ENCODE results near the gene PRIM2. TPM values are rescaled to one million over a fixed set of nuclear protein-coding genes. Genes with fewer than 3 reads are reported as not detected.
A peak's percentile ranks its signal among the peaks of the same experiment; 100 is the strongest.
"Not testable (repeated sequence)": the region's sequence is repeated elsewhere in the genome, so short reads cannot be mapped to it uniquely, and the experiment has no call there.

PRIM2 gene
- total and polyA plus RNA-seq, 2 of the 4 experiments (the other 2 are of a cell fraction), result 11.8 to 37.5 TPM

- H3K4me3 ChIP-seq (ENCODE audit: insufficient read depth, low read depth, low read length); H3K9me3 ChIP-seq (ENCODE audit: control insufficient read depth, insufficient read depth, low read length); H3K9me1 ChIP-seq (ENCODE audit: insufficient read depth, low read length); intact Hi-C loops (cut with micrococcal nuclease); H3K9ac ChIP-seq (ENCODE audit: low read depth, low read length); H3K56ac ChIP-seq (ENCODE audit: extremely low read depth, insufficient read depth, low read length); POLR2A ChIA-PET (ENCODE audit: unreplicated experiment); BruUV-seq (replicated peaks); H3K36me3 ChIP-seq (ENCODE audit: control insufficient read depth, insufficient read depth, low read length); H3K23ac ChIP-seq (ENCODE audit: low read depth, low read length); CTCF ChIA-PET; H2AK9ac ChIP-seq (replicated peaks; ENCODE audit: low read depth, low read length, poor library complexity); H2AFZ ChIP-seq (replicated peaks; ENCODE audit: low read length, poor library complexity); H4K20me1 ChIP-seq (ENCODE audit: insufficient read depth, low read length); ATAC-seq (ENCODE audit: low read depth); dilution Hi-C loops (cut with HindIII; ENCODE audit: low sequenced_read_pairs, unreplicated experiment); H2BK15ac ChIP-seq (ENCODE audit: low read depth, low read length); H3K14ac ChIP-seq (replicated peaks; ENCODE audit: low read depth, low read length); H3K4me2 ChIP-seq (ENCODE audit: low read depth, low read length); H3K27me3 ChIP-seq (ENCODE audit: control insufficient read depth, insufficient read depth, low read length); H3K79me1 ChIP-seq (ENCODE audit: low read depth in 1 of 2, low read length in 2 of 2): not testable (repeated sequence)
- in situ Hi-C loops (cut with MboI; ENCODE audit: low sequenced_read_pairs), result loop anchor here (25.0 kb wide), 2 partner anchors 673 to 973 kb away; partner anchors contain the start of gene DST
- Histone ChIP-seq H3K4me1 (ENCODE audit: control insufficient read depth, insufficient read depth, low read length) (peaks cover 24% of the 10 kb centered on the region), H3K18ac (ENCODE audit: low read depth, low read length) (peak overlapping the region; percentile 60), H2BK5ac (ENCODE audit: low read depth, low read length, poor library complexity, severe bottlenecking) (peak overlapping the region; percentile 94), H3K4ac (ENCODE audit: low read depth, low read length) (peak overlapping the region; percentile 68), H3K27ac (ENCODE audit: insufficient read depth, low read length) (peak overlapping the region; percentile 83), H2BK120ac (ENCODE audit: low read depth, low read length) (peak overlapping the region; percentile 87), H2BK20ac (ENCODE audit: low read depth, low read length) (peak overlapping the region; percentile 57), H4K8ac (ENCODE audit: low read depth in 2 of 2, low read length in 2 of 2) (0 out of 4 replicates have a peak overlapping the region, but pooled peaks of 1 of the 2 experiments have one; percentile 30), H2AK5ac (ENCODE audit: low read depth, low read length) (peak overlapping the region; percentile 91; the same call in 1 of the 2 replicates), H4K91ac (ENCODE audit: insufficient read depth, low read depth, low read length) (peak overlapping the region; percentile 83), H4K5ac (ENCODE audit: low read depth, low read length) (peak overlapping the region; percentile 12; the same call in 1 of the 2 replicates)
- no CpG with 5 or more reads among the region's 21 CpGs for WGBS, 2 experiments (ENCODE audit: extremely low coverage in 2 of 2, insufficient read length in 1 of 2)
- DNase-seq, result peak; percentile 80
Measured at GRCh38 chr6:57310095-57310816, 7.2 kb upstream of the PRIM2 start.

Data from IMR-90 (cell line).